HG02970 (cell line): Measurements from ENCODE around the gene DLEU7.
A peak's percentile ranks its signal among the peaks of the same experiment; 100 is the strongest.

ENCODE experiments used
- ATAC-seq: cut with Tn5 transposase; IDR thresholded peaks from one replicate; pipeline ENCODE4 v1.9.1; 2021; ENCODE audit warnings: mild to moderate bottlenecking, moderate library complexity, moderate number of reproducible peaks; ENCODE audit not compliant: unreplicated experiment, low FRiP score

DLEU7 gene

GRCh38 chr13:50844084-50844875, 788 bp upstream of the DLEU7 start:
- ATAC-seq = no peak

DNA sequence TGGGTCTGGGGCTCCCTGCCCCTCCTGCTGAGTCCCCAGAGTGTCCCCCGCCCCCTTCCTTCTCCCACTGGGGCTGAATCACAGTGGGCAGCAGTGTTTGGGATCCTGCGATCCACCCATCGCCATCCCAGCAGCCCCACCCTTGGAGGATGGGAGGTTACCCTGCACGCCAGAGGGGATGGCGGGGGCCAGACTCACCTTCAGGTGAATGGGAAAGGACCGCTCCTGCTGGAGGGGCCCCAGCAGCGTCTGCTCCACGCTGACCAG, 569 bp downstream of the DLEU7 start:
- no peak for ATAC-seq

DNA sequence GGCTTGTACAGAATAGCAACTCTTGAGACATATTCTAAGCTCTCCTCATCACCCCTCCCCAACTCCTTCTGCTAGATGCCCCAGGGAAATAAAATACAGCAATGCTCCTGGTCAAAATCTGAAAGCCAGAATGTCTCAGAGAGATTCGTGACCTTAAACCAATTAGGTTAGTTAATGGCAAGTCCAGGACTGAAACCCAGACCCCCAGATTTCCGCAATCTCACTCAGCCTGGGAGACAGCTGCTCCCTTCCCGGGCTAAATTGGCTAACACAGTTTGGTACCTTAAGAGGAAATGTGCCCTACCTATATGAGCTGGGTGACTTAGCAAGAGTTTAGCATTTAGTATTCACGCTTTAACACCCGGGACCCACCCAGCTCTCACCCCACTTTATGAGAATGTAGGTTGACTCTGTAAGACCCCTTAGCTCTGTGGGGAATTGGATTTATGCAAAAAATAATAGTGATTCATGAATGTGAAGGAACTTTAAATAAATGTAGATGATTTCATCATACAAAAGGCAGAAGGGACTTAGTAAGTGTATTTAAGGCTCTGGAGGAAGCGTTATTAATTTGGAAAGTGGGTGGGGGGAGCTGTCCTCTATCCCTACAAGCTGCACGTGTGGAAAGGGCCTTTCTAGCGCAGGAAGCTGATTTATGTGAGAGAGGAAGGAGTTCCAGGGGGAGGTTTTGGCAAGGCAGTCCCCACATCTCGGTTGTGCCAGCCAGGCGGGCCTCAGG, 1.1 kb downstream of the DLEU7 start:
- ATAC-seq = no peak

- ATAC-seq = no peak
Observed at GRCh38 chr13:50841786-50842185, 1.7 kb downstream of the DLEU7 start.

- no peak for ATAC-seq
Observed at GRCh38 chr13:50840284-50840683, 3.2 kb downstream of the DLEU7 start.

DNA sequence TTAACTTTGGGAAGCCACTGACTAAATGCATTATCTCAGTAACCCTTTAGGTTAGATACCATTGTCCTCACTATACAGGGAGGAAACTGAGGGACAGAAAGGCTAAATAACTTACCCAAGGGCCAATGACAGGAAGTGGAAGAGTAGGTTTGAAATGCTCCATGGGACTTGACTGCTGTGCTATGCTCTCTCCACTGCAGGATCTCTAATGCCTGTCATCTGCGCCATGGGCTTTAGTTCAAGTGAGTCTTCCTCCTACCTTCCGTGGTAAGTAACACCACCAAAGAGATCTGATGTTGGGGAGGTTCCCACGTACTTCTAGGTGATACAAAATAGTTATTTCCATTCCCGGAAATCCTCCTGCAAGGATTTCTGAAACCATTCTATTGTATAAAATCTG, 3.7 kb downstream of the DLEU7 start:
- ATAC-seq = no peak

GRCh38 chr13:50838701-50839100, 4.8 kb downstream of the DLEU7 start:
- no peak for ATAC-seq

DNA sequence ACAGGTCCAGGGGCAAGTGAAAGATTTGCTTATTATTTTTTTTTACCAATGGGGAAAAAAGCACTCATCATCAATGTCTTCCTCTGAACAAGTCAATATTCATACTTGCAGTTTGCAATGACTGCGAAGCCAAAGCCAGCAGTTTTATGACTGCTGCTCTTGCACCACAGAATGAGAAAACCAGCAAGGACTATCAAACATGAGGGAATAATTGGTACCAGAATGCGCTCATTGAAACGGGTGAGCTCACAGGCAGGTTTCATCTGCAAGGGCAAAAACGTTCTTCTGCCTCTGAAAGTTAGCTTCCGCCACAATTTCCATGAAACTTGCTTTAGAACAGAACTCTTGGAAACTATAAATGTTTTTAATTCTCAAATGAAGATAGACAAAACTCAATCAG, 5.5 kb downstream of the DLEU7 start:
- no peak for ATAC-seq

DNA sequence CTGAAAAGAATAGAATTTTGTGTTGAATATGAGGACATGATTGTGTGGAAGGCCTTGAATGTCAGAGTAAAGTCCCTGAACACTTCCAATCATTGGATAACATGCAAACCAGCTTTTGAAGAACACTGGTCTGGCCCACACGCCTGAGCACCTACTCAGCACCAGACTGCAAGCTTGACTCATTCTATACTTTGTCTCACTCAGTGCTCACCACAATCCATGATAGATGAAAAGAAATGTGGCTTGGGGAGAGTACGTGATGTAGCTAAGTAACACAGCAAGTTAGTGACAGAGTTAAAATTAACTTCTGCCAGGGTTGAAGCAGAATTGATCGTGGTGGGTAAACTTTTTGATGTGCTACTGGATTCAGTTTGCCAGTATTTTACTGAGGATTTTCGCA, 12.0 kb downstream of the DLEU7 start:
- no peak for ATAC-seq

GRCh38 chr13:50829896-50830295, 13.6 kb downstream of the DLEU7 start:
- ATAC-seq = no peak

GRCh38 chr13:50829226-50829625, 14.3 kb downstream of the DLEU7 start:
- no peak for ATAC-seq

DNA sequence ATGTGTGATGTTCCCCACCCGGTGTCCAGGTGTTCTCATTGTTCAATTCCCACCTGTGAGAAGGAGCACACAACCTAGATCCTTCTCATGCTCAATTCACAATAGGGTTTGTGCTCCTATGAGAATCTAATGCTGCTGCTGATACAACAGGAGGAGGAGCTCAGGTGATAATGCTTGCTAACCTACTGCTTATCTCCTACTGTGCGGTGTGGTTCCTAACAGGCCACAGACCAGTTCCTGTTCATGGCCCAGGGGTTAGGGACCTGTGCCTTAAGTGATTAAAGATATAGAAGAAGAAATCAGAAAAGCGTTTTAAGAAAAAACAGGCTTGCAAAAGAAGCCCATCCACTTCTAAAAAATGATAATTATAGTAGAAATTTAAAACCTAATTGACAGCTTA, 17.5 kb downstream of the DLEU7 start:
- ATAC-seq = no peak

- no peak for ATAC-seq
Observed at GRCh38 chr13:50812242-50812641, 31.2 kb downstream of the DLEU7 start.

DNA sequence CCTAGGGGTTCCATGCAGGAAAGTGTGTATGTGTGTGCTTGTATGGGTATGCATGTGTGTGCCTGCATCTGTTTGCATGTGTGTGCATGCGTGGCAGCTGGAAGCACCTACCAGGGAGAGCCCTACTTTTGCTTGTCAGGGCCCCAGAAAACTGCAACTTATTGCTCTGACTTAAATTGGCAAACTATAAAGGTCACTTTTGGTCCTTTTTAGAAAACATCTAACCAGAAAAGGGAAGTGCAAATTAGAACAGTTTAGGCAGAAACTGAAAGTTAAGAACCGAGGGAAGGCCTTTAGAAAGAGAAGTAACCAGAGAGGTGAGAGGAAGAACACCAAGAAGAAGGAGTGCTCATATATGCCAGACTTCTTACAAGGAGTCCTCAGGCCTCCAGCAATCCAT, 32.5 kb downstream of the DLEU7 start:
- ATAC-seq = peak; percentile 69

DNA sequence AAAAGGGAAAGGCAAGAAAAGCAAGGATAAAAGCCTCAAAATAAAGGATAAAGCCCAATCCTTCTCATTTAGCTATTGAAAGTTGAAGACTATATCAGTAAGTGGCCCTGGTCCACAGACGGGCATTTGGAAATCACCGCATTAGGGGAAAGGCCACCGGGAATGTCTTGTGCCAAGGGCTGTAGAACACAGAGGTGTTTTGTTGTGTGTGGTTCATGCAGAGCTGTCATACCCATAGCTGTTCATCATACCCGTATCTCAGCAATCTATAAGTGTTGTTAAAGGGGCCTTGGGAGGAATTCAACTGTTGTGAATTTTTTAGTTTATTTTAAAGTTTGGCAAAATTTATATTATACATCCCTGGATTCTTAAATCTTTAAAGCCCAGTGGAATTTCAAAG, 33.0 kb downstream of the DLEU7 start:
- ATAC-seq = no peak

DNA sequence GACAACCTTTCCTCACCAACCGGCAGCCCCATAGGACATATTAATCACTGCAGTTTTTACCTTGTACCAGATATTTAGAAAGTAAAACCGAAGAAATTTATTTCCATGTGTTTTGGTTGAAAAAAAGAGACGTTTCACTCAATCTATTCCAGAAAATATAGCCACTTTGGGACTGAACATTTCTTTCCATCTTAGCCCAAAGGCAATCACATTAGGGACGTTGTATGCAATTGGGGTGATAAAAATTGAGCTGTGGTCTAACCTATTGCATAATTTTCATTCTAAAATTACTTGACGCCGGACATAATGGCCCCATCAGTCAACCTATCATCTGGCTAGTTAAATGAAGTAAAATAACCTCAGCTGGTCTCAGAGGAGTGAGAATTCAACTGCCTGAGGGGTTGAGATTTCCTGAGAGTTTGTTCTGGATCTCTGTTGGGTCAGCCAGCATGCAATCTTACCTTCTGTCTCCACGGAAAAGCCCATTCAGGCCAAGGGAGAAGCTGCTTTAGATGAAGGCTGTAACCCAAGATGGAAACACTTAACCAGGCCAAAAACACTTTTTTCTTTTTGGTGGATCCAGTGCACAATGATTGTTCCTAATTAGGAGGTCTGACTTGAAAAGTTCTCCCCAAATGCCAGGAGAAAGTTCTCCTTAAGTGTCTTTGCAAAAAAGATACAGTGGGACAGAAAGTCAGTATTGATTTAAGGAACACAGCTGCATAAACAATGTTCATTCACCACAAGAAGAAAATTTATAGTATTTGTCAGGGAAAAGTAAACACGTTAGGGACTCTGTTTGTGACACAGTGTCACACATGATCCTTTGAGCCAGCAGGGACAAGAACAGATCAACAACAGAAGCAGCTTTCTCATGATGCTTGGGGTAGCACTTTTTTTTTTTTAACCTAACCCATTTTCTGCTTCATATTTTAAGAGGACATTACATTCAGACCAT, 34.1 kb downstream of the DLEU7 start:
- ATAC-seq = no peak

- no peak for ATAC-seq
Observed at GRCh38 chr13:50805805-50806204, 37.7 kb downstream of the DLEU7 start.

DNA sequence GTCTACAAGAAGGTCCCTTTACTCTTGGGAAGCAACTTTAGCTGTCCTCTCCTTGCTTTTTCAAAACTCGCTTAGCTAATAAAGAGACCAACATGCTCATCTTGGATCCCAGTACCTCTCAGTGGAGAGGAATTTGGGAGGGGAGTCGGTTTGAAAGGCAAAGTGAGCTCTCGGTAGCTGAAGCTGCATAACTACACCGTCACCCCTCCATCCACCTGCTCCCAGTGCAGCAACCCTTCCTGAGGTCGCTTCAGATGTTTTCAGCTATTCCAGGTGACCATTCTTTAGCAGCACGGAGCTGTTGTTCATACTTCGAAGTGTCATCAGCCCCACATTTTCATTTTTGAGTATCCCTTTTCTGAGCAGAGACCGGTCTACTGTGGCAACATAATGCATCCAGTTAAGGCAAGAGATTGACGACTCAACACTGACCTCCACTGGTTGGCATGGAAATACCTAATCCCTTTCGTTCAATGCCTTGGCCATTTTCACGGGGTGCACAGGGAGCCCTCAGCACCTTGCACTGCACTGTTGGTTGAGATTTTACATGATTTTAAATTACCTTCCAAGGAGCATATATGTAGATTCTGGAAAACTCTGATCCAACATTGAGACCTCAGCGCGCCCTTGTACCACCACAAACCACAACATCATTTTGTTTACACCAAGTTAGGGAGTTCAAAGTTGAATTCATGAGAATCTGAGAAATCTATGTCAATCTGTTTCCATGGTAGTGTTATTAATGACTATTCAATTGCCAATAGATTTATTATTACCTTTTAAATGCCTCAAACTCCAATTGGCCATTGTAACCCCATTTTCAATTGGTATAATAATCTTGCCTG, 42.2 kb downstream of the DLEU7 start:
- no peak for ATAC-seq

DNA sequence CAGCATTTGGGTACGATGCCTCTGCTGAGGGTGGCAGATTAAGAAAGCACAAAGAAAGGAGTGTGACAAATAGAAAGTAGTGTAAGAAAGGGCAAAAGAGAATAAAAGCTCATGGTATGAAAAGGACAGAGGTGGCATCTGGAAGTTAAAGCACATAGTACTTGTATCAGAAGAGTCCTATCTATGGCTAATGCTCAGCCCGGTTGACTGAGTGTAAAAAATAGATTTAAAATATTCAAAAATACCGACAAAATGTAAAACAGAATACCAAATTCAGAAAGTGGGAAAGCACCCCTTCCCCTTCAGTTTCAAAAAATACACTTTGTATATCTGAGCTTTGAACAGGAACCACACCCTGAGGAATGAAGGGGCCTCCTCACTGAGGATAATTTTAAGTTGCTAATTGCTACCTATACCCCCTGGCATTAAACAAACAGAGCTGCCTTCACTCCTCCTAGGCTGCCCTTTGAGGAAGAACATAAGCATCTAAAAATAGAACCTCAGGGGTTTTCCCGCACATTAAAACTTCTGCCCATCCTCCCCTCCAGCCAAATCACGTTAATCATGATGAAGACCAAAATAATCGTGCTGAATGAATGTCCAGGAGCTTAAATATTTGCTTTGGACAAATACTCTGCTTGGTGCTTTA, 43.3 kb downstream of the DLEU7 start:
- no peak for ATAC-seq

GRCh38 chr13:50798923-50799322, 44.6 kb downstream of the DLEU7 start:
- ATAC-seq = no peak
